Measurements from ENCODE around the gene PPP1CC. TPM values are rescaled to one million over a fixed set of nuclear protein-coding genes. Genes with fewer than 3 reads are reported as not detected.
"Not testable (repeated sequence)": the region's sequence is repeated elsewhere in the genome, so short reads cannot be mapped to it uniquely, and the experiment has no call there.

PPP1CC gene
- polyA plus RNA-seq, 1 experiment = 167 TPM

- DNase-seq (ENCODE audit: low read depth, low spot score) = no peak
- Histone ChIP-seq H3K4me3 (ENCODE audit: low read depth, low read length) (no peak overlapping the region), H3K27ac (ENCODE audit: low read depth, low read length) (no peak overlapping the region), H3K27me3 (ENCODE audit: control insufficient read depth, insufficient read depth, low read length) (no peaks in the 10 kb centered on the region), H3K9me3 (ENCODE audit: control insufficient read depth, insufficient read depth, low read length) (no peaks in the 10 kb centered on the region)
- TF ChIP-seq CTCF (IDR thresholded peaks at IDR 0.05; ENCODE audit: low read depth, low read length) = no peak
- ChIA-PET CTCF (no interaction called here), POLR2A (no interaction called here)
These were observed 33.3 kb upstream of the PPP1CC start for GRCh38 chr12:110775997-110776396.

DNA sequence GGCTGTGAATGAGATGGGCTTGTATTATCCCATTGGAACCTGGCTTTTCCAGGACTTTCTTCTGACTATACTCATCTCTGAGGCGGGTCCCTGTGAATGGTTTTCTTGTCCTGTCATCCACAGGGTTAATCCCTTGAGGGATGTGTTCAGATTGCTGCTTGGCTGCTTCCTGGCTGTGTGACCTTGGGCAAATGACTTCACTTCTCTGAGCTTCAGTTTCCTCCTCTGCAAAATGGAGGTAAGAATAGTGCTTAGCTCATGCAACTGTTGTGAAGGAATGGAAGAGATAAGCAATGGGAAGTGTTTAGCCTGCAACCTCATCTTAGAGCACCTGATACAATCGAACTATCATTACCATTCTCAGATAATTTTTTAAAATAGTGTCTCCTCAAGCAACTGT lies 32.1 kb upstream of the PPP1CC start:
- no peak for TF ChIP-seq CTCF (IDR thresholded peaks at IDR 0.05; ENCODE audit: low read depth, low read length)
- no peak for DNase-seq (ENCODE audit: low read depth, low spot score)
- ChIA-PET POLR2A (no interaction called here), CTCF (interaction anchor here (0.6 kb wide), 1 partner anchor 100 kb away, joined by 3 read pairs; no protein-coding TSS in a partner anchor)
- H3K9me3 ChIP-seq (ENCODE audit: control insufficient read depth, insufficient read depth, low read length) = no peaks in the 10 kb centered on the region
- no peak overlapping the region for H3K4me3 ChIP-seq (ENCODE audit: low read depth, low read length)
- no peak overlapping the region for H3K27ac ChIP-seq (ENCODE audit: low read depth, low read length)
- no peaks in the 10 kb centered on the region for H3K27me3 ChIP-seq (ENCODE audit: control insufficient read depth, insufficient read depth, low read length)

- TF ChIP-seq CTCF (IDR thresholded peaks at IDR 0.05; ENCODE audit: low read depth, low read length) = no peak
- no peak overlapping the region for H3K4me3 ChIP-seq (ENCODE audit: low read depth, low read length)
- H3K27ac ChIP-seq (ENCODE audit: low read depth, low read length) = no peak overlapping the region
- peaks cover 2% of the 10 kb centered on the region for H3K27me3 ChIP-seq (ENCODE audit: control insufficient read depth, insufficient read depth, low read length)
- DNase-seq (ENCODE audit: low read depth, low spot score) = no peak
- H3K9me3 ChIP-seq (ENCODE audit: control insufficient read depth, insufficient read depth, low read length) = no peaks in the 10 kb centered on the region
- ChIA-PET CTCF (no interaction called here), POLR2A (no interaction called here)
These were observed 26.3 kb upstream of the PPP1CC start for GRCh38 chr12:110768960-110769359.

DNA sequence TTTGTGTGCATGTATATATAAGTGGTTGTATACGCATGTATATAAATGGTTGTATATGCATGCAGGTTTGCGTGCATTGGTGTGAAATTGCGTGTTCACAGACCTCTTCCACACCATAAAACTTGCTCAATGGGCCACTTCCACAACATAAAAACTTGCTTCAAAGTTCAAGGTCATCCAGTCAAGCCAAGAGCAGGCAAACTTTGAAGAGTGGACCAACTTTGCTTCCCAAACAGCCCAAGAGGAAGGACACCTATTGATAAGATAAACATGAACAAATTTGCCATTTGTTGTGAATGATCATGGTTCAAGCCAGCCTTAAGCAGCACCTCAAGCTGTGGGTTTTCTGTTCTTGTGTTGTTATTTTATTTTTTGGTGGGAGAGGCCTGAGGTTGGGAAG lies 25.2 kb upstream of the PPP1CC start:
- ChIA-PET CTCF (no interaction called here), POLR2A (no interaction called here)
- Histone ChIP-seq H3K9me3 (ENCODE audit: control insufficient read depth, insufficient read depth, low read length) (no peaks in the 10 kb centered on the region), H3K27ac (ENCODE audit: low read depth, low read length) (no peak overlapping the region), H3K27me3 (ENCODE audit: control insufficient read depth, insufficient read depth, low read length) (peaks cover 3% of the 10 kb centered on the region), H3K4me3 (ENCODE audit: low read depth, low read length) (no peak overlapping the region)
- TF ChIP-seq CTCF (IDR thresholded peaks at IDR 0.05; ENCODE audit: low read depth, low read length) = no peak
- DNase-seq (ENCODE audit: low read depth, low spot score) = no peak

- Histone ChIP-seq H3K27me3 (ENCODE audit: control insufficient read depth, insufficient read depth, low read length) (peaks cover 3% of the 10 kb centered on the region), H3K9me3 (ENCODE audit: control insufficient read depth, insufficient read depth, low read length) (no peaks in the 10 kb centered on the region), H3K4me3 (ENCODE audit: low read depth, low read length) (no peak overlapping the region), H3K27ac (ENCODE audit: low read depth, low read length) (no peak overlapping the region)
- no peak for TF ChIP-seq CTCF (IDR thresholded peaks at IDR 0.05; ENCODE audit: low read depth, low read length)
- POLR2A ChIA-PET = no interaction called here
- DNase-seq (ENCODE audit: low read depth, low spot score) = no peak
- CTCF ChIA-PET = no interaction called here
These were observed 23.8 kb upstream of the PPP1CC start for GRCh38 chr12:110766311-110767154.

DNA sequence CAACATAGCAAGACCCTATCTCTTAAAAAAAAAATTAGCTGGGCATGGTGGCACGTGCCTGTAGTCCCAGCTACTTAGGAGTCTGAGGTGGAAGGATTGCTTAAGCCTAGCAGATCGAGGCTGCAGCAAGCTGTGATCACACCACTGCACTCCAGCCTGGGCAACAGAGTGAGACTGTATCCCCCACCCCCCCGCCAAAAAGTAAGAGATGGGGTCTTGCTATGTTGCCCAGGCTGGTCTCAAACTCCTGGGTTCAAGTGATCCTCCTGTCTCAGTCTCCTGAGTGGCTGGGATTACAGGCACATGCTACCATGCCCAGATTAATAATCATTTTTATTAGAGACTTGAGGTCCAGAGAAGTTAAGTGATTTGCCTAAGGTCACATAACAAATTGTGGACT lies 22.9 kb upstream of the PPP1CC start:
- CTCF ChIA-PET; H3K27ac ChIP-seq (ENCODE audit: low read depth, low read length); H3K27me3 ChIP-seq (ENCODE audit: control insufficient read depth, insufficient read depth, low read length); H3K9me3 ChIP-seq (ENCODE audit: control insufficient read depth, insufficient read depth, low read length); H3K4me3 ChIP-seq (ENCODE audit: low read depth, low read length); DNase-seq (ENCODE audit: low read depth, low spot score); POLR2A ChIA-PET: not testable (repeated sequence)

Measured in AG04450 (cell line).